HG03439 (cell line): ENCODE results near the gene GRID1.

ENCODE experiments used
- ATAC-seq: cut with Tn5 transposase; IDR thresholded peaks from one replicate; pipeline ENCODE4 v1.9.1; 2021; ENCODE audit warnings: mild to moderate bottlenecking, moderate library complexity; ENCODE audit not compliant: unreplicated experiment

The GRID1 gene

GRCh38 chr10:85600744-85601081 is 765.9 kb downstream of the GRID1 start:
- no peak for ATAC-seq

GRCh38 chr10:85600026-85600743 is 766.4 kb downstream of the GRID1 start:
- no peak for ATAC-seq

GRCh38 chr10:85599081-85599480 is 767.5 kb downstream of the GRID1 start:
- ATAC-seq, result no peak

- ATAC-seq, result peak; percentile 65
Measured at GRCh38 chr10:85598646-85599045, 767.9 kb downstream of the GRID1 start.

- ATAC-seq, result no peak
Measured at GRCh38 chr10:85597006-85597405, 769.6 kb downstream of the GRID1 start.

- no peak for ATAC-seq
Measured at GRCh38 chr10:85596389-85596788, 770.2 kb downstream of the GRID1 start.

- no peak for ATAC-seq
Measured at GRCh38 chr10:85594239-85594638, 772.4 kb downstream of the GRID1 start.

- ATAC-seq, result no peak
Measured at GRCh38 chr10:85593226-85593772, 773.3 kb downstream of the GRID1 start.

- no peak for ATAC-seq
Measured at GRCh38 chr10:85581371-85581770, 785.2 kb downstream of the GRID1 start.

- ATAC-seq, result no peak
Measured at GRCh38 chr10:85580585-85580984, 786.0 kb downstream of the GRID1 start.

- no peak for ATAC-seq
Measured at GRCh38 chr10:85578860-85579259, 787.7 kb downstream of the GRID1 start.

GRCh38 chr10:85575441-85575840 is 791.2 kb downstream of the GRID1 start:
- ATAC-seq, result no peak

- no peak for ATAC-seq
Measured at GRCh38 chr10:85570871-85571270, 795.7 kb downstream of the GRID1 start.

GRCh38 chr10:85565381-85565780 is 801.2 kb downstream of the GRID1 start:
- ATAC-seq, result no peak

GRCh38 chr10:85558533-85558932 is 808.1 kb downstream of the GRID1 start:
- no peak for ATAC-seq

- no peak for ATAC-seq
Measured at GRCh38 chr10:85557706-85558105, 808.9 kb downstream of the GRID1 start.

GRCh38 chr10:85557077-85557476 is 809.5 kb downstream of the GRID1 start:
- ATAC-seq, result no peak
